GM18502 (cell line): ENCODE measurements around the gene ATP1A2.

Source experiments
- ATAC-seq: cut with Tn5 transposase; IDR thresholded peaks from one replicate; pipeline ENCODE4 v1.9.1; 2021; ENCODE audit warnings: mild to moderate bottlenecking; ENCODE audit not compliant: unreplicated experiment, poor library complexity

The ATP1A2 gene

GRCh38 chr1:160139840-160140239 is 24.3 kb downstream of the ATP1A2 start:
- ATAC-seq: no peak

- no peak for ATAC-seq
These were observed 28.1 kb downstream of the ATP1A2 start for GRCh38 chr1:160143695-160144094.

DNA sequence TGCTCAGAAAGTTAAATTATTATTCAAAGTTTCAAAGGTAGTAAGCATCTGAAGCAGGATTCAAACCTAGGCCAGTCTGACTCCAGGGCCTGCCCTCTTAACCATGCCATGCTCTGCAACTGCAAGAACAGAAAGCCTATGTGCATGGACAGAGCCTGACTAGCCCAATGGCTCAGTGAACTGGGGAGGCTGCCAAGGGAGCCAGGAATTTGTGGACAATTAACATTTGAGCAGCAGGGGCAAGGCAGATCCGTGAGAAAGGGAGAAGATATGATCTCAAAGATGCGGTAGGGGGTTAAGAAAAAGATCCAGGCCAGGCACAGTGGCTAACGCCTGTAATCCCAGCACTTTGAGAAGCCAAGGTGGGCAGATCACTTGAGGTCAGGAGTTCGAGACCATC is 29.4 kb downstream of the ATP1A2 start:
- no peak for ATAC-seq

DNA sequence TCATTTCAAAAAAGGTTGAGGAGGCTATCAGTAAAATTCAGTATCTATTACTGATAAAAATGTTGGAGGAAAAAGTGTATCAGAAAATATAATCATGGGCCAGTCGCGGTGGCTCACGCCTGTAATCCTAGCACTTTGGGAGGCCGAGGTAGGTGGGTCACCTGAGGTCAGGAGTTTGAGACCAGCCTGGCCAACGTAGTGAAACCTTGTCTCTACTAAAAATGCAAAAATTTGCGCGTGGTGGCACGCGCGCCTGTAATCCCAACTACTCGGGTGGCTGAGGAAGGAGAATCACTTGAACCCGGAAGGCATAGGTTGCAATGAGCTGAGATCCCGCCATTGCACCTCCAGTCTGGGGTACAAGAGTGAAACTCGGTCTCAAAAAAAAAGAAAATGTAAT is 30.5 kb downstream of the ATP1A2 start:
- ATAC-seq: no peak

- no peak for ATAC-seq
These were observed 32.6 kb downstream of the ATP1A2 start for GRCh38 chr1:160148121-160148520.

DNA sequence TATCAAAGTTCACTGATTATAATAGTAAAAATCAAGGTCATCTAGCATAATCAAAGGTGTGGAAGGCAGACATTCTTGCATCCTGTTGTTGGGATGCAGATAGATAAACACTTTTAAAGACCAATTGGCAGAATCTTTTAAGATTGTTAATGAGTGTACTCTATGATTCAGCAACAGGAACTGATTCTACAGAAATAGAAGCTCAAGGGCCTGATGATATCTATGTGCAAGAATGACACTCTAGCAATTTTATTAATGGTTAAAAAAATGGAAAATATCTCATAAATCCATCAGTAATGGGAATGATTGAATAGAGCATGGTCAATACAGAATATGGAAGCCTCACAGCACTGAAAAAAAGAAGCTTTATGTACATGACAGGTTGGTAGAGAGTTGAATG is 33.7 kb downstream of the ATP1A2 start:
- no peak for ATAC-seq

DNA sequence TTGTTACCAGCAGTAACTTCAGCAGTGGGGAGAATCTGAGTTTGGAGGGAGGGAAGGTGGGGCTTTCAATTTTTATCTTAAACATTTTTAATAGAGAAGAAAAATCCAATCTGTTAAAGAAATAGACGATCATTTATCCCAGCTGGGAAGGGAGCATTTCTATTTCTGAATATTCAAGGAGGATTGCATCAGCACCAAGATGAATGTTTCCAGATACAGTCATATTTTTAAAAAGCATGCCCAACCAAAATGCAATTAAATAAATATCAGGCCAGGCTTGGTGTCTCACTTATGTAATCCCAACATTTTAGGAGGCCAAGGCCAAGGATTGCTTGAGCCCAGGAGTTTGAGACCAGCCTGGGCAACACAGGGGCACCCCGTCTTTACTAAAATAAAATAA is 34.2 kb downstream of the ATP1A2 start:
- no peak for ATAC-seq

GRCh38 chr1:160151303-160151702 is 35.7 kb downstream of the ATP1A2 start, which contains the start of gene ATP1A4:
Gene ATP1A4, plus strand, starts transcription at chr1:160151603. Its CDS starts 438 bp downstream, at chr1:160152041.
- ATAC-seq: no peak

GRCh38 chr1:160154790-160155189 is 39.2 kb downstream of the ATP1A2 start:
- ATAC-seq: no peak

- no peak for ATAC-seq
These were observed 40.8 kb downstream of the ATP1A2 start for GRCh38 chr1:160156361-160156760.

- no peak for ATAC-seq
These were observed 41.6 kb downstream of the ATP1A2 start for GRCh38 chr1:160157174-160157573.

GRCh38 chr1:160158031-160158430 is 42.5 kb downstream of the ATP1A2 start:
- no peak for ATAC-seq

- ATAC-seq: no peak
These were observed 43.0 kb downstream of the ATP1A2 start for GRCh38 chr1:160158534-160158933.

- ATAC-seq: no peak
These were observed 44.3 kb downstream of the ATP1A2 start for GRCh38 chr1:160159846-160160245.

DNA sequence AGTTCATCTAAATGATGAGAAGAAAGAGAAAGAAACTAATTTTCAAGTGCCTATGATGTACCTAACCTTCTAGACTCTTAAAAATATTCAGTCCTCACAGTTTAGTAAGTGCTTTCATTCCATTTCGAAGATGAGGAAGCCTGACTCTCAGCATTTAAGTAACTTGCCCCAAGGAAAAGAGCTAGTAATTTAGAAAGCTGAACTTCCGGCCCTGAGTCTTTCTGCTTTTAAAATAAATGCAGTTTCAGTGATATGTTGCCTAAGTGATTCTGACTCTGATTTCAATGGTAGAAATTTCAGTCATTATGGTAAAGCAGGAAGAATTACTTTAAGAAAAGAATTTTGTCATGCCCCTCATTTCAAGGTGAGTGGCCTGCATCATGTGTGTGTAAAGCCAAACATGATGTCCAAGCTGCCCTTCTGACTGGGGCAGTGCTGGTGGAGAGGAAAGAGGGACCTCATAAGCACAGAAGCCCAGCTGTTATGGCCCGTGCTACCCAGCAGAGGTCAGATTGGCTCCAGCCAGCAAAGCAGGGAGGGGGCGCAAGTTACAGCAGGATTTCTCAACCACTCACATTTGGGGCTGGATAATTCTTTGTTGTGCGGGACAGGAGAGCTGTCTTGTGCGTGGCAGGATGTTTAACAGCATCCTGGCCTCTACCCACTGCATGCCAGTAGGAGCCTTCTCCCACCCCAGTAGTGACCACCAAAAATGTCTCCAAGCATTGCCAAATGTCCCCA is 46.6 kb downstream of the ATP1A2 start:
- ATAC-seq: no peak

- ATAC-seq: no peak
These were observed 47.4 kb downstream of the ATP1A2 start for GRCh38 chr1:160162931-160163330.

- no peak for ATAC-seq
These were observed 48.1 kb downstream of the ATP1A2 start for GRCh38 chr1:160163615-160164014.

- ATAC-seq: no peak
These were observed 48.6 kb downstream of the ATP1A2 start for GRCh38 chr1:160164121-160164520.

- no peak for ATAC-seq
These were observed 50.8 kb downstream of the ATP1A2 start for GRCh38 chr1:160166166-160166868.

DNA sequence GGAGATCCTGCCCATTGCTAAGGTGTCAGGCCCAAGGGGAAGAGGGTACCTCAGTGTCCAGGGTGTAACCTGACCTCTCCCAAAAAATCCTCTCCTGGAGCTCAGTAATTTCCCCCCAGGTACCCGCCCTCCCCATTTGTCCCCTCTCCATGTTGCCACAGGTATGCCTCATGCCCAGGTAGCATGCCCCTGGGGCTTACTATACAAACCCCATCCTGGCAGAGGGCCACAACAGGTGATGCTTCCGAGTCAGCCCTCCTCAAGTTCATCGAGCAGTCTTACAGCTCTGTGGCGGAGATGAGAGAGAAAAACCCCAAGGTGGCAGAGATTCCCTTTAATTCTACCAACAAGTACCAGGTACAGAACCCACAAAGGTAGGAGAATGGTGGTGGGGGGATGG is 51.5 kb downstream of the ATP1A2 start:
- no peak for ATAC-seq

GRCh38 chr1:160167580-160167979 is 52.0 kb downstream of the ATP1A2 start:
- no peak for ATAC-seq

GRCh38 chr1:160168016-160168415 is 52.5 kb downstream of the ATP1A2 start:
- no peak for ATAC-seq
